Chondrocyte (in vitro differentiated cells): ENCODE data around the gene PEPD. TPM values are rescaled to one million over a fixed set of nuclear protein-coding genes. Genes with fewer than 3 reads are reported as not detected.

Experiments used
- DNase-seq: peaks from one replicate; pipeline ENCODE4 v3.0.0; 2021; ENCODE audit warnings: mixed read lengths, low spot score
- H3K27ac Mint-ChIP-seq: one replicate; pipeline ENCODE4 v1.8.0; 2021; ENCODE audit warnings: mild to moderate bottlenecking, moderate library complexity, mixed read lengths; ENCODE audit not compliant: unreplicated experiment
- H3K27me3 Mint-ChIP-seq: 2 replicates; pipeline ENCODE4 v1.8.0; 2021; ENCODE audit warnings: low read depth, mixed read lengths
- H3K36me3 Mint-ChIP-seq: 2 replicates; pipeline ENCODE4 v1.8.0; 2021; ENCODE audit warnings: low read depth, mixed read lengths
- H3K4me1 Mint-ChIP-seq: 2 replicates; pipeline ENCODE4 v1.8.0; 2021; ENCODE audit warnings: low read depth, mild to moderate bottlenecking, mixed read lengths
- H3K4me3 Mint-ChIP-seq: one replicate; pipeline ENCODE4 v1.8.0; 2021; ENCODE audit warnings: mild to moderate bottlenecking, moderate library complexity, mixed read lengths; ENCODE audit not compliant: unreplicated experiment
- H3K9me3 Mint-ChIP-seq: 2 replicates; pipeline ENCODE4 v1.8.0; 2021; ENCODE audit warnings: low read depth, mixed read lengths
- CTCF ChIP-seq: fragments of 200-600 bp; sonication (generic); IDR thresholded peaks from 2 replicates; pipeline ENCODE4 v1.5.0; 2021; ENCODE audit warnings: antibody characterized with exemption, mild to moderate bottlenecking, moderate library complexity
- total RNA-seq: library from RNA; stranded (reverse); gene quantifications from 3 replicates; pipeline ENCODE4 v1.2.1, GENCODE V29; 2021

Gene PEPD
- total RNA-seq, 1 donor from 2014 or later: 55.6 TPM

GRCh38 chr19:33402421-33403220 is 119.0 kb downstream of the PEPD start:
- no peaks in the 10 kb centered on the region for H3K4me1 Mint-ChIP-seq
- H3K27ac Mint-ChIP-seq: no peak overlapping the region
- TF ChIP-seq CTCF: peak; percentile 19

GRCh38 chr19:33401683-33402420 is 119.7 kb downstream of the PEPD start:
- H3K36me3 Mint-ChIP-seq: no peaks in the 10 kb centered on the region
- H3K4me3 Mint-ChIP-seq: no peak overlapping the region
- H3K27ac Mint-ChIP-seq: no peak overlapping the region
- no peaks in the 10 kb centered on the region for H3K27me3 Mint-ChIP-seq
- no peaks in the 10 kb centered on the region for H3K9me3 Mint-ChIP-seq
- peak; percentile 90 for DNase-seq
- peaks cover 4% of the 10 kb centered on the region for H3K4me1 Mint-ChIP-seq
- no peak for TF ChIP-seq CTCF

More at GRCh38 chr19:33402421-33403220, 119.0 kb downstream of the PEPD start:
- DNase-seq: peak; percentile 81
- H3K27me3 Mint-ChIP-seq: no peaks in the 10 kb centered on the region
- no peak overlapping the region for H3K4me3 Mint-ChIP-seq
- no peaks in the 10 kb centered on the region for H3K36me3 Mint-ChIP-seq
- H3K9me3 Mint-ChIP-seq: no peaks in the 10 kb centered on the region

- H3K9me3 Mint-ChIP-seq: no peaks in the 10 kb centered on the region
- TF ChIP-seq CTCF: no peak
- no peaks in the 10 kb centered on the region for H3K36me3 Mint-ChIP-seq
- peak; percentile 86 for DNase-seq
- H3K27ac Mint-ChIP-seq: no peak overlapping the region
- no peaks in the 10 kb centered on the region for H3K27me3 Mint-ChIP-seq
- H3K4me1 Mint-ChIP-seq: peaks cover 11% of the 10 kb centered on the region
- no peak overlapping the region for H3K4me3 Mint-ChIP-seq
These were observed 120.5 kb downstream of the PEPD start for GRCh38 chr19:33400856-33401682.

- Mint-ChIP-seq H3K4me1 (peaks cover 14% of the 10 kb centered on the region), H3K36me3 (no peaks in the 10 kb centered on the region), H3K27me3 (no peaks in the 10 kb centered on the region), H3K4me3 (no peak overlapping the region), H3K27ac (no peak overlapping the region), H3K9me3 (no peaks in the 10 kb centered on the region)
- TF ChIP-seq CTCF: no peak
- DNase-seq: peak; percentile 77
These were observed 121.6 kb downstream of the PEPD start for GRCh38 chr19:33399745-33400681.
